GM20000 (cell line): ENCODE results near the gene KMT2A.
"Not testable (repeated sequence)": the region's sequence is repeated elsewhere in the genome, so short reads cannot be mapped to it uniquely, and the experiment has no call there.

Experiments
- DNase-seq: peaks from one replicate; pipeline ENCODE4 v3.0.0; 2012; ENCODE audit warnings: low spot score
- CTCF ChIP-seq: IDR thresholded peaks from 2 replicates; pipeline ENCODE4 v1.5.1; 2012; ENCODE audit warnings: mild to moderate bottlenecking, control low read depth; ENCODE audit errors: extremely low read depth, missing control alignments

Gene KMT2A

DNA sequence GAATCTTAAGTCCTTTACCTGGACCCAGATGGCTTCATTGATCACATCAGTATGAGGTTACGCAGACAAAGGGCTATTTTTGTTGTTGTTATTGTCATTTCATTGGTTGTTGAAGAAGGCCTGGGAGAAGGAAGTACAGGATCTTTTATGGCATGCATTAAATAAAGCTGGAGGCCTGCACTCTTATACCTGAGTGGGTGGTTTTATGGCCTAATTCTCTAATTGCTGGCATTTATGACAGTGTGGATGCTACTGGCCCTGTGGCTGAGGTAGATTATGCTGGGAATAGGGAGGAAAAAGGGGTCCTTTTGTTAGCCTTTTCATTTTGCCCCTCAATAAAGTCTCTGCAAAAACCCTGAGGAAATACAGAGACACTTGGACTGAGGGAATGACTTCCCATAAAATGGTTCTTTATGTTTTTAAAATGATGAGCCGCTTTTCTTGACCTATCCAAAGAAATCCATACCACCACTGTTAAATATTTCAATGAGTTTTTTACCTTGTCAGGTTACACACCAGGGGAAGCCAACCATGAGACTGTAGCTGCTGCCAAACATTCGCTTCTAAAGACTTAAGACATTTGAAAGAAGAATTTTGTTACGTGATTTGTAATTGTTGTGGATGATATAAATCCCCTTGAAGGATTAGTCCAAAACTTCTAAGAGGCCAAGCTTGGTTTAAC is 6.8 kb downstream of the KMT2A start:
- no peak for TF ChIP-seq CTCF
- DNase-seq: no peak

GRCh38 chr11:118443590-118444218 is 7.4 kb downstream of the KMT2A start:
- no peak for TF ChIP-seq CTCF

DNA sequence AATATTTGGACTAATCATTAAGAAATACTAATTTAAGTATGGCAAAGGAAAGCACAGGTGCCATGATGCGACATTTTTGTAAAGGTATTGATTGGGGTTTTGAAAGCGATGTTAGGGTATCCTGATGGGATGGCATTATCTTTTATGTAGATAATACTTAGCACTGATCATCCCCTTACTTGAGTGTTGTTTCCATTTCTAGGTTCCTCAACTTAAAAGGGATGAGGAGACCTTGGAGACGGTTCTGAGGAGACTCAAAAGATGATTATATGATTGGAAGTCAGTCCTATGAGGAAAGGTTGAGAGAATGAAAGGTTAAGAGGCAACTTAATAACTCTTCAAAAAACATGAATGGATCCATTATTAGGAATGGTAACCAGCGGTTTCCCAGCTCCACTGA is 11.1 kb downstream of the KMT2A start:
- TF ChIP-seq CTCF: no peak
- no peak for DNase-seq

More at GRCh38 chr11:118443590-118444218, 7.4 kb downstream of the KMT2A start:
- DNase-seq: peak; percentile 45

DNA sequence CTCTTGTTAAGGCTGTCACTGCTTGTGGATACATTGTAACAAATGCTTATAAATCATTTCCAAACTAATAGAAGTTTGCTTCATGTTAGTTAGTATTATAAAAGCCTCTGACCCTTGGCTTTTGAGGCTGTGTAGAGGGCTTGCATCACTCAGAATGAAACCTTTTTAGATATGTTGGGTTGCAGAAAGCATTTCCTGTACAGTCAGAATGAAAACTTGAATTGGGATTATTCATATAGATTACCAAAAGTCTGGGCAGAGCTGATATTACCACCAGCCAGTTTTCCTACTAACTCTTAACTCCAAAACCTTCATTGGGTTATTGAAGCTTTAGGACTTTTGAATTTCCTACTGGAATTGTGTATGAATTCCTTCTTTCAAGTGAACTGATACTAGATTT is 12.0 kb downstream of the KMT2A start:
- peak; percentile 70 for DNase-seq
- TF ChIP-seq CTCF: no peak

- DNase-seq: no peak
- TF ChIP-seq CTCF: no peak
Measured at GRCh38 chr11:118449316-118449918, 13.1 kb downstream of the KMT2A start.

DNA sequence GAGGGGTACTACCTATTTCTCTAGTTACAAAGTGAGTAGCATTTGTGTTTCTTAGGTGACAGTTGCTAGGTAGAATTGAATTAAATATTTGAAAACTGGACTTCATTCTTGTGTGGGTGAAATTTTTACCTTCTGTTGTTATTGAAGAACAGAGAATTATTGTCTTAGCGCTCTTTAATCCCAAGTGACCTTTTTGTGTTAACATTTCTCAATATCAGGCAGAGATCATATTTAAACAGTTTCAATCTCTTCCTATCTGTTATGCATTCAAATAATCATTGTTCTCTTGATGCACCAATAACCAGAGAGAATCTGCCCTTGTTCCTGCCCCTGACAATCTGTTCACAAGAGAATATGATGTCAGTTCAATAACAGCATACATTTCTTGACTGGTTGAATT is 14.2 kb downstream of the KMT2A start:
- DNase-seq: no peak
- TF ChIP-seq CTCF: no peak

- no peak for DNase-seq
- TF ChIP-seq CTCF: no peak
Measured at GRCh38 chr11:118462178-118462577, 25.9 kb downstream of the KMT2A start.

GRCh38 chr11:118468968-118469367 is 32.7 kb downstream of the KMT2A start:
- not testable (repeated sequence) for DNase-seq
